CD4-positive, alpha-beta T cell treated with Interleukin-6 at 100 ng/mL for 8 hours (primary cell): ENCODE measurements around the gene C16orf95.
A peak's percentile ranks its signal among the peaks of the same experiment; 100 is the strongest.
"Not testable (repeated sequence)": the region's sequence is repeated elsewhere in the genome, so short reads cannot be mapped to it uniquely, and the experiment has no call there.

Source experiments
- DNase-seq: peaks from one replicate; pipeline ENCODE4 v3.0.0-alpha.2; 2020; ENCODE audit warnings: mixed read lengths, low spot score

Gene C16orf95

DNA sequence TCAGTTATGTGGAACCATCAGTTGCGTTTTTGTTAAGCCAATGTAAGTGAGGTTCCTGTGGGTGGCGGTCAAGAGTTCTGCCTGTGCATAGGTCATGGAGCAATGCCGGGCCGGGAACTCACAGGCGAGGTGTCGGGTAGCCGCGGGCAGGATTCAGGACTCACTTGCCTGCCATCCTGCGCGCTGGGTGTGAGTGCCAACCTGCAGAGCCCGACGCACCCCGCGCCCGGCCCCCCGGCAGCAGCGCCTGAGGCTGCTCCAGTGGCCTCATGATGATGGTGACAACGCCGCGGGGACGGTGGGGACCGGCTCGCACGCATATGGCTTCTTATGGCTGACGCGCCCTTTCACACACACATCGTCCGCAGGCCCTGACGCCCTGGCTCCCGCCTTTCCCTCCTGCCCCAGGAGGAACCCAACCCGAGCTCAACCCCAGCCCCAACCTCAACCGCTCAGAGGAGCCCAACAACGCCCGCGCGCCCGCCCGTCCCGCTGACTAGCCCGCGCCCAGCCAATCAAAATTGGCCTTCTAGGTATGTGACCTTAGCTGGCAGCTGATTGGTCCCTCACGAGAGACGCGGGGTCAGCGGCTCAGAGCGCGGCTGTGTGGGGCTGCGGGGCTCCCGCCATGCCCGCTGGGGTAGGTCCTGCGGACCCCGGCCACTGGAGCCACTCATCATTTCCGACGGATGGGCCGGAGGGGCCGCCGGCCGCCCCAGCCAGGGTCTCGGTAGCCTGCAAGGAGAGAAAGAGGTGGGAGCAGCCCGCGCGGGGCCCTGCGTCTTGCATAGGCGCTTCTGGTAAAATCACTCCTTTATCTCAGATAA, at the start of gene C16orf95:
TSS of gene C16orf95 (minus strand) at position 470 of the 827 bp plus-strand sequence. CDS start at position 320, 150 bp downstream.
- DNase-seq, result peak; percentile 94

DNA sequence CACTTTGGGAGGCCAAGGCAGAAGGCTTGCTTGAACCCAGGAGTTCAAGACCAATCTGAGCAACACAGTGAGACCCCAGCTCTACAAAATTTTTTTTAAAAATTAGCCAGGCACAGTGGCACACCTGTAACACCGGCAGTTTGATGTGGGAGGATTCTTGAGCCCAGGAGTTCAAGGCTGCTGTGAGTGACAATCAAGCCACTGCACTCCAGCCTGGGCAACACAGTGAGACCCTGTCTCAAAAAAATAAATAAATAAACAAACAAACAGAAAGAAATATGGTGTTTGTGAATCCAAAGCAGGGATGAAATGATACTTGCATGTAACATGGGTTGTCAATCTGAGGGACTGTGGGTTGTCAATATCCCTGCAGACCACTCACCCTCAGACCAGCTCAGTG, 49.7 kb upstream of the C16orf95 start:
- no peak for DNase-seq

DNA sequence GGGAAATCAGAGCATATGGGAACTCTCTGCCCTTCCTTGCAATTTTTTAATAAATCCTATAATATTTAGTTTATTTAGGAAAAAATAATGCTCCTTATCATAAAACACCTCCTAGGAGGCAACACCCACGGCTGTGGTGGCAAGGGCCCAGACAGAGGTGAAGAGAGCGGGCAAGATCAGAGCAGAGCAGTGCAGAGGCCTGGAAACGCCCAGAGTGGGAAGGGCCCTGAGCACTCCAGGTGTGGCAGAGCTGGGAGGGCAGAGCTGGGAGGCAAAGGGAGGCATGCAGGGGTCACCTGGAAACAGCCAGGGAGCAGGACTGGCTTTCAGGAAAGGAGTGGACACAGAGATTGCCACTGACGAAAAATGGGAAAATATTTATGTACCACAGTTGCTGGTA, 49.1 kb upstream of the C16orf95 start:
- DNase-seq, result no peak

DNA sequence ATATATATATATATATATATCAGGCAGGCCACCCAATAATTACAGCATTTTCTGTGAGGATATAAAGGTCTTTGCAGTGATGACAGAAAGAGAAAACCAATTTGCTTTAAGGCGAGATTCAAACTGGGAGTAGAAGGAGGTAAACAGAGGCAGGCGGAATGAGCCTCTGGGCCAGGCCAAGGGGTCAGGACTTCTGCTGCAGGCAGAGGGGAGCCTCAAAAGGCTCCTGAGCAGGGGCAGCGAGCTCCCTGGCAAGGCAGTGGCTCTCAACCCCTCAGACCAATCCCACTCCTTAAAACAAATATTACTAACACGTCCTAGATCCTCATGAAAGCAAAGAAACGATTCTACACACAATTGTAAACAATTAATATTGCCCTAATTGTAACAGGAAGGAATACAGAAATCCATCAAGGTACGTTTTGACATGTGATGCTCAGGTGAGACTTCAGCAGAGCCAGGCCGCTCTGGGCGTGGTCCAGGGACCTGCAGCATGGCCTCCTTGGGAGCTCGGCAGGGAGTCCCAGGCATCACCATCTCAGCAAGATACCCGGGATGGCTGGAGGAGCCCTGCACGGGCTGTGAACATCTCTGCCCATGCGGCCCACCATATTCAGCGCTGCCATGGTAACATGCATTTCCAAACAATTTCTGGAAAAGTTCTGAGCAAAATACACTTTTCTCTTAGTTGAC, 48.0 kb upstream of the C16orf95 start:
- no peak for DNase-seq

DNA sequence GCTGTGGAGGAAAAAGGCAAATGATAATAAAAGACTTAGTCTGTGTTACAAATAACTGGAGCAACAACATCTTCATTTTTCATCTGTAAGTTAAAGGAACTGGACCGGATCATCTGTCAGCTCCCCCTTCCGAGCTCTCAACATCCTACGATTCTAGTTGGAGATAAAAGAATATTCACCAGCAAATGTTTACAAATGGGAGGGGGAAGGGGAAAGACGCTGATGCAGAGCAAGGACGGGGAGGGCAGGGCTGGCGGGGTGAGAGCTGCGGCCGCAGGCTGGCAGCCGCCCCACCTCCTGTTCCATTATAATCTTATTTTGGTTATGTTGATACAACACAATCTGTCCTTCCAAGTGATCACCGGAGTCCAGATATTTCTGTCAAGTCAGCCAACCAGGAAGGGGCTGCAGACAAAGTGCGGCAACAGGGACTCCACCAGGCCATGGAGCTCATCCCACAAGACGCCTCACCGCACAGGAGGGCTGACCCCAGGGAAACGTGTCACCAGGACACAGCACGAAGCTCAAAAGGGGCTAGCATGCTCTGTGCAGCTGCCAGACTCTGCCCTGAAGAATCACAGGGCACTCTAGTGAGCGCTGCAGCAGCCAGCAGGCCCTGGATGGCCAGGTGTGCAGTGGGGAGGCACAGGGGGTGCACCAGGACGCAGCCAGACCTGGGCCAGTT, 46.7 kb upstream of the C16orf95 start:
- DNase-seq, result no peak

DNA sequence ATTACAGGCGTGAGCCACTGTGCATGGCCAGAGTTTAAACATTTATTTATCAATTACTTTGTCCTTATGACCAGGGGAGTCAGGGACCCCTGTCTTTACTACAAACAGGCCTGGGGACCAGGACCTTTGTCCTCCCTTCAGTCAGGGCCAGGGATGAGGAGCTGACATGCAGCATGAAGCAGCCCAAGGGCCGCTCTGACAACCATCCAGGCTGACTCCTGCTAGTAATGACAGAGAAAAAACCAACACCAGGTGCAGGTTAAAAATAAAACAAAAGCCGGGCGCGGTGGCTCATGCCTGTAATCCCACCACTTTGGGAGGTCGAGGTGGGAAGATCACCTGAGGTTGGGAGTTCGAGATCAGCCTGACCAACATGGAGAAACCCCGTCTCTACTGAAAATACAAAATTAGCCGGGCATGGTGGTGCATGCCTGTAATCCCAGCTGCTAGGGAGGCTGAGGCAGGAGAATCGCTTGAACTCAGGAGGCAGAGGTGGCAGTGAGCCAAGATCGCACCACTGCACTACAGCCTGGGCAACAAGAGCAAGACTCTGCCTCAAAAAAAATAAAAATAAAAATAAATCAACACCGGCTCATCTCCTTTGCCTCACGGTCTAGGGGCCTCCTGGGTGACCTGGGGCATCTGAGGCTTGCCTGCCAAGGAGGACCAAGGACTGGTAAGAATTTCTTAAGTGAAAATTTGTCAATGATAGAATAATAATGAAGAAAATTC, 45.8 kb upstream of the C16orf95 start:
- DNase-seq, result not testable (repeated sequence)

DNA sequence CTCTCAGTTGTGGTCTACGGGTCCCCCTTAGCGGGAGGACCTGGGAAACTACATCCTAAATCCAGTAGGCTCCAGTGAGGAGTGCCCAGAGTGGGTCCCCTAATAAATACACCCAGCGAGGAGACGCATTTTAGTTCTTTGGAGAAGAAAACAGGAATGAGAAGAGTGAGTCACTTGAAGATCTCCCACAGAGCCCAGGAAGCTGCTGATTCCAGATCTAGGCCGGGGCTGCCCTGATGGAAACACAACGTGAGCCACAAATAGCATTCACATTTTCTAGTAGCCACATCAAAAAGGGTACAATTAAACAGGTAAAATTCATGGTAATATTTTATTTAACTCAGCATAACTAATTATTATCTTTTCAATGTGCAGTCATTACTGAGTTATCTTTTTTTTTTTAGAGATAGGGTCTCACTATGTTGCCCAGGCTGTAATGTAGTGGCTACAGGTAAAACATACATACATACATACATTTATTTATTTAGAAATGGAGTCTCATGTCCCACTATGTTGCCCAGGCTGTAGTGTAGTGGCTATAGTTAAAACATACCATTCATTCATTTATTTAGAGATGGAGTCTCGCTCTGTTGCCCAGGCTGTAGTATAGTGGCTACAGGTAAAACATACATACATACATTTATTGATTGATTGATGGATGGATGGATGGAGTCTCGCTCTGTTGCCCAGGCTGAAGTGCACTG, 44.9 kb upstream of the C16orf95 start:
- no peak for DNase-seq

DNA sequence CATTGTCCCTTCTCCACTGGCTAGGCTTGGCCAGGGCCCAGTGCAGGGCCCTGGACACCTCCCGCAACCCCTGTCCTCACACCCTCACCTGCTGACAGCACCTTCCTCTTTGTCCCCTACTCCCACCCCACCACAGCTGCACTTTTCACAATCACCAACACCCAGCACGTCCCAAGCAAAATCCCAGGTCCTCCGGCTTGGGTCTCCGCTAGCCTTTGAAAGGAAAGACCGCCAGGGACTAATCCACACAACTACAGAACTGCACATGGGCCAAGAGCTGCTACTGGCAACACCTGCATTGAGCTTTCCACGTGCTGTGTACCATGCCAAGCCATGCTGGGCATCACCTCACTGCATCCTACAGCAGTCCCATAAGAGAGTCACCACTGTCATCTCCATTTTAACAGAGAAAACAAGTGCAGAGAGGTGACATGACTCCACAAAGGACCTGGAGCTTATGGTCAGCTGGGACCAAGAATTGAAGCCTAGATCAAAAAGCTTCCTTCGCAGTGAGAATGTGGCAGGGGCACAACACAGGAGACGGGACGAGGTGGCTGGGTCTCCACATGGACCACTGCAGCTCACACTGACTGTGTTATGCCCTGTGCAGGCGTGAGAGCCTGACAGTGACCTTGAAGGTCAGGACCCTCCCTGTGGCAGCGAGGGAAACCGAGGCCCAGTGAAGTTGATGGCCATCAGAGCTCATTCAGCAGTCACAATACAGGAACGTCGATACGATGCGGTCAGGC, 43.8 kb upstream of the C16orf95 start:
- no peak for DNase-seq

DNA sequence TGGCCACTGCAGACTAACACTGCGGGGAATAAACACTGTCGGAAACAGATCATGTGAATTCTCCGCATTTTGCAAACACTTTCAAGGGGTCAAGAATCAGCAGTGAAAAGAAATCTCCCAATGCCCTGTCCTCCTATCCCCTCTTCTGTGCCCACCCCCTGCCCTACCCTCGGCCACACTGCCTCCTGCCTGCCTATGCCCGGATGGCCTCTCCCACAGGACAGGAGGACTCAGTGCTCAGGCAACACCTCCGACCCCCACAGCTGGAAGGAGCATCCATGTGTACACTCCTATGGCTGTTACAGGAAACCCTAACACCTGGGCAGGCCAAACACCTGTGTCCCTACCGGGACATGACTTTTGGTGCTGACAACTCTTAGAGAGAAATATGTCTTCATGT, 41.9 kb upstream of the C16orf95 start:
- no peak for DNase-seq

DNA sequence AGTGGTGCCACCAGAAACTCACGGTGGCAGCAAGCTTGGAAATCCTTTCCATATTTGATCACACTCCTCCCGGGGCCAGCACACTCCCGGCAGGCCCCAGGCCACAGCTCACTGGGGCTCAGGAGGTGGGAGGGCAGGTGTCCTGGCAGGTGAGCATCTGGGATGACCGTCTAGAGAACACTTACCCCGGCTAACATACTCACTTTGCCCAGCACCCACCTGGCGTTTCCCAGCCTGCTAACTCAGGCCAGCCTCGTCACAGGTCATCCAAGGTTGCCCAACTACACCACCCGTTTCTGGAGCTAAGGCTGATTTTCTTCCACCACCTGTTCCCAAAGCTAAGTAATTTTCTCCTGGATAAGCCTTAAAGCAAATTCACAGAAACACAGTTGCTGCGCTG, 41.5 kb upstream of the C16orf95 start:
- DNase-seq, result no peak

DNA sequence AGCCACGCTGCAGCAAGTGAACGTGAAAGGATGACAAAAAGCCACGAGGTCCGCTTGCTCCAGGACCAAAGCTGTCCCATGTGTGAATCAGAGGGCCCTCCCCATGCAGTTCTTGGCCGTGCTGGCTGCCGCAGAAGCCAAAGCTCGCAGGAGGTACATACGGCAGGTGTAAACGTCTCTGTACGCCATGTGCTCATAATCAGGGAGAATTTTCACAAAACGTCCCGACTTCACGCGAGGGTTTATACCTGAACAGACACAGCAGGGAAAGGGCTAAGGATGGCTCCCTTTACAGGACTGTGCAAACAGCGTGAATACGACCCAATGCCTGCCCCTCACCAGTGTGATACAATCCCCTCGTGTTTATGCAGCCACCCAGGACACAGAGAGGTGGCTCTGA, 41.1 kb upstream of the C16orf95 start:
- DNase-seq, result no peak

- no peak for DNase-seq
Observed at GRCh38 chr16:87356491-87356853, 39.3 kb upstream of the C16orf95 start.

GRCh38 chr16:87353613-87354012, 36.4 kb upstream of the C16orf95 start:
- DNase-seq, result no peak

DNA sequence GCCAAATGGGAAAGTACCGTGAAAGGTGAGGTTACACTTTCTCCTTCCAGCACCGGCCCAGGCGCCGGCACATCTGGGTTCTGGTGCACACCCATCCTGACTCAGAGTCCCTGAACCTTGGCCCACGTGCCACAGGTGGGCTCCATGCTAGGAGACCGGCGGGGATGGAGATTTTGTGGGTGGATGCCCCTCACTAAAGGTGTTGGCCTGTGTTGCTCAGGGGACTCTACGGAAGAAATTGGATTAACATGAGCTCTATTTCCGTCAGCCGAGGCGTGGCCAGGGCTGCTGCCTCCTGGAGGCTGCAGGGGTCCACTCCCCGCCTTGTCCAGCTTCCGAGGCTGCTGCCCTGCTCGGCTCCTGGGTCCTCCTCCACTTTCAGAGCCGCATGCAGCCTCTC, 35.6 kb upstream of the C16orf95 start:
- no peak for DNase-seq

- no peak for DNase-seq
Observed at GRCh38 chr16:87351320-87351698, 34.1 kb upstream of the C16orf95 start.

- no peak for DNase-seq
Observed at GRCh38 chr16:87350681-87351319, 33.6 kb upstream of the C16orf95 start.

- DNase-seq, result no peak
Observed at GRCh38 chr16:87350031-87350430, 32.8 kb upstream of the C16orf95 start.

GRCh38 chr16:87348616-87349157, 31.5 kb upstream of the C16orf95 start:
- DNase-seq, result no peak

- no peak for DNase-seq
Observed at GRCh38 chr16:87347932-87348615, 30.9 kb upstream of the C16orf95 start.
